Small intestine (tissue), 7 donors: ENCODE data around the gene MYOZ2. TPM values are rescaled to one million over a fixed set of nuclear protein-coding genes. Genes with fewer than 3 reads are reported as not detected.
A peak's percentile ranks its signal among the peaks of the same experiment; 100 is the strongest.

Experiments used
- DNase-seq, 2 donors: peaks; one replicate each; pipeline versions ENCODE4 v3.0.0 to v3.0.0-alpha.2; 2013
- FAIRE-seq: peaks from 2 replicates; lab custom pipeline; 2012; peaks lifted over from hg19 to GRCh38; lab: Jason Lieb, UNC
- H3K27ac ChIP-seq, 3 donors: one replicate each; pipeline ENCODE4 v1.5.1; 2013; ENCODE audit warnings: low read length in 2 of 3, mild to moderate bottlenecking in 2 of 3, control low read depth in 1 of 3, inconsistent platforms in 1 of 3, low read depth in 1 of 3, moderate library complexity in 1 of 3
- H3K27me3 ChIP-seq, 3 donors: one replicate each; pipeline ENCODE4 v1.6.1; 2013; ENCODE audit warnings: low read length in 3 of 3, inconsistent platforms in 1 of 3; ENCODE audit not compliant: control insufficient read depth in 3 of 3, insufficient read depth in 3 of 3
- H3K36me3 ChIP-seq, 3 donors: one replicate each; pipeline ENCODE4 v1.6.1; 2013; ENCODE audit warnings: low read length in 3 of 3, inconsistent platforms in 1 of 3, low read depth in 1 of 3, mild to moderate bottlenecking in 1 of 3, moderate library complexity in 1 of 3; ENCODE audit not compliant: control insufficient read depth in 3 of 3, insufficient read depth in 2 of 3
- H3K4me1 ChIP-seq, 3 donors: one replicate each; pipeline ENCODE4 v1.6.1; 2013; ENCODE audit warnings: low read length in 2 of 3, inconsistent platforms in 1 of 3, low read depth in 1 of 3, mild to moderate bottlenecking in 1 of 3, moderate library complexity in 1 of 3; ENCODE audit not compliant: control insufficient read depth in 3 of 3, insufficient read depth in 2 of 3
- H3K4me3 ChIP-seq, 3 donors: one replicate each; pipeline ENCODE4 v1.5.1; 2013; ENCODE audit warnings: low read length in 3 of 3, control low read depth in 1 of 3, inconsistent platforms in 1 of 3, low read depth in 1 of 3, mild to moderate bottlenecking in 1 of 3, moderate library complexity in 1 of 3
- H3K9me3 ChIP-seq, 2 donors: one replicate each; pipeline ENCODE4 v1.6.1; 2013; ENCODE audit warnings: low read depth in 1 of 2, low read length in 1 of 2; ENCODE audit not compliant: control insufficient read depth in 2 of 2, insufficient read depth in 1 of 2
- WGBS, 3 donors: extraction: QIAGEN DNeasy Blood & Tissue Kit; methylation state at CpG; one replicate each; pipeline ENCODE4 v1.1.7; 2013; 5-methylcytosine and 5-hydroxymethylcytosine counted together
- polyA plus RNA-seq, 4 donors: library from polyadenylated mRNA; stranded (reverse) in 3 of 4; unstranded in 1 of 4; fragments of 200-250 nt in 3 of 4; fragments of 120-200 nt in 1 of 4; gene quantifications; one replicate each; pipeline versions ENCODE4 v1.2.1 to v1.2.3, GENCODE V29; 2013
- donor health status: healthy with polysubstance abuse.
- donor health status: control.
- donor health status: control.
- donor health status: Bipolar disorder and iron deficiency.
- donor health status: healthy.

Gene MYOZ2
- polyA plus RNA-seq, 4 donors, result 0.04 to 8.4 (median 0.65) TPM

GRCh38 chr4:119103263-119103662 is 32.4 kb upstream of the MYOZ2 start:
- H3K4me1 ChIP-seq, result peaks cover 0 to 3% (median 0%) of the 10 kb centered on the region in 3 donors
- H3K27ac ChIP-seq, result peak overlapping the region in 1 of 3 donors; percentile 74
- H3K9me3 ChIP-seq, result no peaks in the 10 kb centered on the region
- DNase-seq, result peak; percentile 11 to 54
- no peaks in the 10 kb centered on the region for H3K36me3 ChIP-seq
- H3K4me3 ChIP-seq, result no peak overlapping the region
- H3K27me3 ChIP-seq, result no peaks in the 10 kb centered on the region
- WGBS, 3 donors, result 35 to 55% (median 49%) methylated on average over 2 of the region's 2 CpGs
- FAIRE-seq, result no peak

GRCh38 chr4:119104644-119105273 is 30.9 kb upstream of the MYOZ2 start:
- Histone ChIP-seq H3K4me1 (peaks cover 0 to 3% (median 0%) of the 10 kb centered on the region in 3 donors), H3K9me3 (no peaks in the 10 kb centered on the region), H3K4me3 (no peak overlapping the region), H3K27me3 (no peaks in the 10 kb centered on the region), H3K36me3 (no peaks in the 10 kb centered on the region), H3K27ac (no peak overlapping the region)
- WGBS, 3 donors, result 73 to 85% (median 84%) methylated on average over 4 of the region's 4 CpGs
- FAIRE-seq (no peak), DNase-seq (no peak)

GRCh38 chr4:119105605-119106004 is 30.0 kb upstream of the MYOZ2 start:
- no peak overlapping the region for H3K4me3 ChIP-seq
- peaks cover 0 to 3% (median 0%) of the 10 kb centered on the region in 3 donors for H3K4me1 ChIP-seq

GRCh38 chr4:119106036-119107000 is 29.3 kb upstream of the MYOZ2 start:
- no peak for DNase-seq
- WGBS, 3 donors, result 54 to 68% (median 60%) methylated on average over 4 of the region's 4 CpGs
- H3K4me3 ChIP-seq, result no peak overlapping the region
- H3K27ac ChIP-seq, result no peak overlapping the region
- H3K9me3 ChIP-seq, result no peaks in the 10 kb centered on the region
- peaks cover 0 to 3% (median 0%) of the 10 kb centered on the region in 3 donors for H3K4me1 ChIP-seq
- no peak for FAIRE-seq
- H3K36me3 ChIP-seq, result no peaks in the 10 kb centered on the region
- no peaks in the 10 kb centered on the region for H3K27me3 ChIP-seq

More at GRCh38 chr4:119105605-119106004, 30.0 kb upstream of the MYOZ2 start:
- Histone ChIP-seq H3K27me3 (no peaks in the 10 kb centered on the region), H3K36me3 (no peaks in the 10 kb centered on the region), H3K9me3 (no peaks in the 10 kb centered on the region), H3K27ac (no peak overlapping the region)
- FAIRE-seq (no peak), DNase-seq (no peak)
- 82 to 98% (median 96%) methylated on average over 1 of the region's 1 CpG for WGBS, 3 donors

GRCh38 chr4:119110121-119110520 is 25.5 kb upstream of the MYOZ2 start:
- H3K4me1 ChIP-seq, result no peaks in the 10 kb centered on the region

GRCh38 chr4:119111296-119111695 is 24.3 kb upstream of the MYOZ2 start:
- DNase-seq, result no peak
- no peaks in the 10 kb centered on the region for H3K9me3 ChIP-seq
- FAIRE-seq, result no peak

More at GRCh38 chr4:119110121-119110520, 25.5 kb upstream of the MYOZ2 start:
- H3K27ac ChIP-seq, result no peak overlapping the region
- DNase-seq (no peak), FAIRE-seq (no peak)
- WGBS, 3 donors, result 93 to 95% (median 94%) methylated on average over 2 of the region's 2 CpGs
- H3K9me3 ChIP-seq, result no peaks in the 10 kb centered on the region
- no peaks in the 10 kb centered on the region for H3K36me3 ChIP-seq
- no peaks in the 10 kb centered on the region for H3K27me3 ChIP-seq
- no peak overlapping the region for H3K4me3 ChIP-seq

GRCh38 chr4:119113033-119113655 is 22.5 kb upstream of the MYOZ2 start:
- FAIRE-seq (no peak), DNase-seq (peak; percentile 12 to 51)
- no peaks in the 10 kb centered on the region for H3K4me1 ChIP-seq
- no peak overlapping the region for H3K27ac ChIP-seq
- H3K36me3 ChIP-seq, result no peaks in the 10 kb centered on the region
- H3K9me3 ChIP-seq, result no peaks in the 10 kb centered on the region
- H3K27me3 ChIP-seq, result no peaks in the 10 kb centered on the region
- no peak overlapping the region for H3K4me3 ChIP-seq

More at GRCh38 chr4:119111296-119111695, 24.3 kb upstream of the MYOZ2 start:
- Histone ChIP-seq H3K27me3 (no peaks in the 10 kb centered on the region), H3K27ac (no peak overlapping the region), H3K36me3 (no peaks in the 10 kb centered on the region), H3K4me1 (no peaks in the 10 kb centered on the region), H3K4me3 (no peak overlapping the region)

GRCh38 chr4:119116021-119116420 is 19.6 kb upstream of the MYOZ2 start:
- Histone ChIP-seq H3K4me1 (no peaks in the 10 kb centered on the region), H3K36me3 (no peaks in the 10 kb centered on the region), H3K4me3 (no peak overlapping the region), H3K27me3 (no peaks in the 10 kb centered on the region), H3K27ac (no peak overlapping the region), H3K9me3 (no peaks in the 10 kb centered on the region)
- DNase-seq (no peak), FAIRE-seq (no peak)
- WGBS, 3 donors, result 92 to 94% (median 93%) methylated on average over 4 of the region's 4 CpGs
